Measurements from ENCODE around the gene PRICKLE2. TPM values are rescaled to one million over a fixed set of nuclear protein-coding genes. Genes with fewer than 3 reads are reported as not detected.

The PRICKLE2 gene
- total RNA-seq, 4 donors from 2014 or later, result 26.2 to 87.3 (median 47.9) TPM

DNA sequence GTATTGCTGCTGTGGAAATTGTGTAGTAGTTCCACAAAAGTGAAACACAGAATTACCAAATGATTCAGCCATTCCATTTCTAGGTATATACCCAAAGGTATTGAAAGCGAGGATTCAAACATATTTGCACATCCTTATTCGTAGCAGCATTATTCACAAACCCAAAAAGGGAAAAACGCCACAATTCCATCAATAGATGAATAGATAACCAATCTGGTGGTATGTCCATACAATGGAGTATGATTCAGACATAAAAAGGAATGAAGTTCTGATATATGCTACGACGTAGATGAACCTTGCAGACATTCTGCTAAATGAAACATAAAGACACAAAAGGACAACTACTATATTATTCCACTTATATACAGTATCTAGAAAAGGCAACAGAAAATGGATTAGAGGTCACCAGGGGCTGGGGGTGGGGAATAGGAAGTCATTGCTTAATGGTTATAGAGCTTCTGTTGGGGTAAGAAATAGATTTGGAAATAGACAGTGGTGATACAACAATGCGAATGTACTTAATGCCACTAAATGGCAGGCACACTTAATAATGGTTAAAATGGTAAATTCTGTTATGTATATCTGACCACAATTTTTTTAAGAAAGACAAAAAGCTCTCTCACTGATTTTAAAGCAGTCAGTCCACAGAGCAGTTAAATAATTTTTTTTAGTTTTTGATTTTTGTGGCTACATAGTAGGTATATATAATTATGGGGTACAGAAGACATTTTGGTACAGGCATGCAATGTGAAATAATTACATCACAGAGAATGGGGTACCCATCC, 150.2 kb downstream of the PRICKLE2 start:
- no peaks in the 10 kb centered on the region for H3K36me3 ChIP-seq
- no peaks in the 10 kb centered on the region for H3K27me3 ChIP-seq

DNA sequence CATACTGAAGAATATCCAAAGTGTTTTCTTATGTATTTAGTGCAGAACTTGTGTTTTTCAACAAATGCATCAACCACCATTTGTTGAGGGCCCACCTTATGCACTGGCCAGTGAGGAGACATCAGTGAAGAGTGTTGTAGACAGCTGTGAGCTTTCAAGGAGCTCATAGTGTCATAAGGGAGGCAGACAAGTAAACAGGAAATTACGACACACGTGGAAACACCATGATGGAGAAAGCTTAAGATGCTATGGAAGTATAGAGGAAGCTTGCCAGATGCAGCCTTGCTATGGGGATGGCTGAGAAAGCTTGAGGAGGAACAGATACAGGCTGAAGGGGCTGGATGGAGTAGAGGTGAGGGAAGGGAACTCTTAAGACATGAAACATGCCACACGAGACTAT, 151.2 kb downstream of the PRICKLE2 start:
- Histone ChIP-seq H3K27ac (no peak overlapping the region), H3K4me1 (no peaks in the 10 kb centered on the region), H3K9me3 (no peaks in the 10 kb centered on the region), H3K27me3 (no peaks in the 10 kb centered on the region), H3K36me3 (no peaks in the 10 kb centered on the region), H3K4me3 (no peak overlapping the region)
- no peak for DNase-seq
- intact Hi-C loops (cut with DNase I; ENCODE audit: low total_unique reads), result no loop called here
- no peak for TF ChIP-seq POLR2A (IDR thresholded peaks at IDR 0.05)
- TF ChIP-seq, protein P1, sequence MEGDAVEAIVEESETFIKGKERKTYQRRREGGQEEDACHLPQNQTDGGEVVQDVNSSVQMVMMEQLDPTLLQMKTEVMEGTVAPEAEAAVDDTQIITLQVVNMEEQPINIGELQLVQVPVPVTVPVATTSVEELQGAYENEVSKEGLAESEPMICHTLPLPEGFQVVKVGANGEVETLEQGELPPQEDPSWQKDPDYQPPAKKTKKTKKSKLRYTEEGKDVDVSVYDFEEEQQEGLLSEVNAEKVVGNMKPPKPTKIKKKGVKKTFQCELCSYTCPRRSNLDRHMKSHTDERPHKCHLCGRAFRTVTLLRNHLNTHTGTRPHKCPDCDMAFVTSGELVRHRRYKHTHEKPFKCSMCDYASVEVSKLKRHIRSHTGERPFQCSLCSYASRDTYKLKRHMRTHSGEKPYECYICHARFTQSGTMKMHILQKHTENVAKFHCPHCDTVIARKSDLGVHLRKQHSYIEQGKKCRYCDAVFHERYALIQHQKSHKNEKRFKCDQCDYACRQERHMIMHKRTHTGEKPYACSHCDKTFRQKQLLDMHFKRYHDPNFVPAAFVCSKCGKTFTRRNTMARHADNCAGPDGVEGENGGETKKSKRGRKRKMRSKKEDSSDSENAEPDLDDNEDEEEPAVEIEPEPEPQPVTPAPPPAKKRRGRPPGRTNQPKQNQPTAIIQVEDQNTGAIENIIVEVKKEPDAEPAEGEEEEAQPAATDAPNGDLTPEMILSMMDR (IDR thresholded peaks at IDR 0.05), result no peak

More for the DNA sequence above, 150.2 kb downstream of the PRICKLE2 start:
- no peaks in the 10 kb centered on the region for H3K9me3 ChIP-seq
- TF ChIP-seq, protein P1 (IDR thresholded peaks at IDR 0.05), result no peak
- TF ChIP-seq POLR2A (IDR thresholded peaks at IDR 0.05), result no peak
- no peaks in the 10 kb centered on the region for H3K4me1 ChIP-seq
- H3K27ac ChIP-seq, result no peak overlapping the region
- H3K4me3 ChIP-seq, result no peak overlapping the region
- no peak for DNase-seq
- intact Hi-C loops (cut with DNase I; ENCODE audit: low total_unique reads), result no loop called here

DNA sequence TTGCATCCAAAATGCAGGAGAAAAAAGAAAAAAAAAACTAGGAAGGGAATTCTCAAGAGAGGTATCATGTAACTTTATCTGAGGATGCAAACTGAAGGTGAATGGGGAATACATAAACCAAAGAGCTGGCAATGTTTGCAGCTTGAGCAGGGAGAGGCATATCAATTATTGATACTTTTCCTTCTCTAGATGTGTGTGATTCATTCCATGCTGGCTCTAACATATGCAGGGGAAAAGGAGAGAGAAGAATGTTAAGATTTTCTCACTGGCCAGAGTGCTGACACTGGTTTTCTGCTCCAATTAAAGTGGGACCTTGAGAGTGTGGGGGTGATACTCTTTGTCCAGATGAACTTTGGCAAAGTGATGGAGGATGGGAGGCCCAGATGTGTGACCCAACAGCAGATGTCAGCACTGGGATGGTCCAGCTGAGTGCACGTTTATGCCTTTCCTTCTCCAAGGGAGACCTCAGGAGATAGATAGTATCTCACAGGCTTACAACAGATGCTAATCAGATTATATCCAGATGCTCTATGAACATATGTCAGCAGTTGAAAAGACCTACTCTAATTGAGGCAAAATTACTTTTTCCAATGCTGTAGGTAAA, 152.0 kb downstream of the PRICKLE2 start:
- Histone ChIP-seq H3K9me3 (no peaks in the 10 kb centered on the region), H3K27me3 (no peaks in the 10 kb centered on the region), H3K4me1 (no peaks in the 10 kb centered on the region), H3K27ac (no peak overlapping the region), H3K36me3 (no peaks in the 10 kb centered on the region), H3K4me3 (no peak overlapping the region)
- TF ChIP-seq, protein P1 (IDR thresholded peaks at IDR 0.05), result no peak
- no peak for TF ChIP-seq POLR2A (IDR thresholded peaks at IDR 0.05)
- intact Hi-C loops (cut with DNase I; ENCODE audit: low total_unique reads), result no loop called here
- no peak for DNase-seq

DNA sequence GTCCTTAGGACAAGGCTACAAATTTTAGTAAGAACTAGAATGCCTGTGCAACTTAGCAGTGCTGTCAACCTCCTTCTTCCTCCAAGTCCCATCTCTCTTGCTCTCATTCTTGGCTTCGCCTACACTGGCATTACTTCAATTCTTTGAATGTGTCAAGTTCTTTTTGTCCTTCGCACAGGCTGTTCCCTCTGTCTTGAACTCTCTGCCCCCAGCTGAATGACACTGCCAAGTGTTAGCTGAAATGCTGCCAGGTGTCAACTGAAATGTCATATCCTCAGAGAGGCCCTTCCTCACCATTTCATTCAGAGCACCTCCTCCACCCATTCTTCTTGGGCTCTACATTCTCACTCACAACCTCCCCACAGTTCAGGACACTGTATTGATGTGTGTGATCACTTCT, 153.1 kb downstream of the PRICKLE2 start:
- H3K4me1 ChIP-seq, result no peaks in the 10 kb centered on the region

DNA sequence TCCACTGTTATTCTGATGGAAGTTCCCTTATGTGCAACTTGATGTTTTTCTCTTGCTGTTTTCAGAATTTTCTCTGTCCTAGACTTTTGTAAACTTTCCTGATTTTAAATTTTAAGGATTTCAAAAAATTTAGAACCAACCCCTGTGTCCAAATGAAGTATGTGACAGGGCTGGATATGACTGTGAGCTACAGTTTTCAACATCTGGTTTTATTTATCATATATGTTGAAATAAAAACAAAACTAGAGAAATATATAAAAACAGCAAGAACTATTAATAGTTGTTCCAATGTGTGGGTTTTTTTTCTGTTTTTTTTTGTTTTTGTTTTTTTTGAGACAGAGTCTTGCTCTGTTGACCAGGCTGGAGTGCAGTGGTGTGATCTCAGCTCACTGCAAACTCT, 154.6 kb downstream of the PRICKLE2 start:
- intact Hi-C loops (cut with DNase I; ENCODE audit: low total_unique reads), result no loop called here
- H3K4me1 ChIP-seq, result no peaks in the 10 kb centered on the region
- H3K4me3 ChIP-seq, result no peak overlapping the region
- H3K36me3 ChIP-seq, result no peaks in the 10 kb centered on the region
- no peak for DNase-seq
- H3K9me3 ChIP-seq, result no peaks in the 10 kb centered on the region
- no peak for TF ChIP-seq POLR2A (IDR thresholded peaks at IDR 0.05)
- TF ChIP-seq, protein P1 (IDR thresholded peaks at IDR 0.05), result no peak
- H3K27me3 ChIP-seq, result no peaks in the 10 kb centered on the region
- H3K27ac ChIP-seq, result no peak overlapping the region

More for the DNA sequence above, 153.1 kb downstream of the PRICKLE2 start:
- no peak overlapping the region for H3K27ac ChIP-seq
- no peaks in the 10 kb centered on the region for H3K27me3 ChIP-seq
- intact Hi-C loops (cut with DNase I; ENCODE audit: low total_unique reads), result no loop called here
- TF ChIP-seq POLR2A (IDR thresholded peaks at IDR 0.05), result no peak
- TF ChIP-seq, protein P1 (IDR thresholded peaks at IDR 0.05), result no peak
- no peak overlapping the region for H3K4me3 ChIP-seq
- H3K9me3 ChIP-seq, result no peaks in the 10 kb centered on the region
- DNase-seq, result no peak
- H3K36me3 ChIP-seq, result no peaks in the 10 kb centered on the region
